Parathyroid adenoma (tissue), 2 donors: ENCODE results near the gene RAET1E.
"Not testable (repeated sequence)": the region's sequence is repeated elsewhere in the genome, so short reads cannot be mapped to it uniquely, and the experiment has no call there.

Source experiments
- H2AFZ ChIP-seq: fragments of 300-600 bp; sonication (generic); one replicate; pipeline ENCODE4 v1.7.0; 2017; ENCODE audit warnings: antibody characterized with exemption, mild to moderate bottlenecking
- H3K27ac ChIP-seq: fragments of 300-600 bp; sonication (generic); one replicate; pipeline ENCODE4 v1.7.0; 2017
- H3K27me3 ChIP-seq: fragments of 300-600 bp; sonication (generic); one replicate; pipeline ENCODE4 v1.7.0; 2017; ENCODE audit warnings: low read length; ENCODE audit not compliant: control insufficient read depth, insufficient read depth
- H3K36me3 ChIP-seq: fragments of 300-600 bp; sonication (generic); one replicate; pipeline ENCODE4 v1.7.0; 2017; ENCODE audit warnings: low read length; ENCODE audit not compliant: control insufficient read depth, insufficient read depth
- H3K4me1 ChIP-seq: fragments of 300-600 bp; sonication (generic); one replicate; pipeline ENCODE4 v1.7.0; 2017; ENCODE audit warnings: control low read depth
- H3K4me2 ChIP-seq: fragments of 300-600 bp; sonication (generic); one replicate; pipeline ENCODE4 v1.7.0; 2017; ENCODE audit warnings: low read length
- H3K4me3 ChIP-seq: fragments of 300-600 bp; sonication (generic); one replicate; pipeline ENCODE4 v1.7.0; 2017; ENCODE audit warnings: low read depth, low read length
- H3K79me2 ChIP-seq: fragments of 300-600 bp; sonication (generic); one replicate; pipeline ENCODE4 v1.7.0; 2017; ENCODE audit warnings: control low read depth
- H3K9ac ChIP-seq: fragments of 300-600 bp; sonication (generic); one replicate; pipeline ENCODE4 v1.7.0; 2017; ENCODE audit warnings: mild to moderate bottlenecking
- H3K9me3 ChIP-seq: fragments of 300-600 bp; sonication (generic); one replicate; pipeline ENCODE4 v1.7.0; 2017; ENCODE audit warnings: low read length; ENCODE audit not compliant: control insufficient read depth
- TF ChIP-seq, protein P1 (sequence below): fragments of 300-600 bp; sonication (generic); IDR thresholded peaks from one replicate; pipeline ENCODE4 v1.7.0; 2017; ENCODE audit warnings: antibody characterized with exemption, mild to moderate bottlenecking
- donor health status: primary hyperparathyroidism.

The RAET1E gene

GRCh38 chr6:149913085-149913484 lies 15.2 kb upstream of the RAET1E start:
- no peak overlapping the region for H2AFZ ChIP-seq
- H3K4me3 ChIP-seq: no peak overlapping the region
- no peak overlapping the region for H3K4me2 ChIP-seq
- H3K79me2 ChIP-seq: peaks cover 3% of the 10 kb centered on the region
- no peaks in the 10 kb centered on the region for H3K36me3 ChIP-seq
- H3K4me1 ChIP-seq: no peaks in the 10 kb centered on the region
- H3K27ac ChIP-seq: no peak overlapping the region
- TF ChIP-seq, protein P1, sequence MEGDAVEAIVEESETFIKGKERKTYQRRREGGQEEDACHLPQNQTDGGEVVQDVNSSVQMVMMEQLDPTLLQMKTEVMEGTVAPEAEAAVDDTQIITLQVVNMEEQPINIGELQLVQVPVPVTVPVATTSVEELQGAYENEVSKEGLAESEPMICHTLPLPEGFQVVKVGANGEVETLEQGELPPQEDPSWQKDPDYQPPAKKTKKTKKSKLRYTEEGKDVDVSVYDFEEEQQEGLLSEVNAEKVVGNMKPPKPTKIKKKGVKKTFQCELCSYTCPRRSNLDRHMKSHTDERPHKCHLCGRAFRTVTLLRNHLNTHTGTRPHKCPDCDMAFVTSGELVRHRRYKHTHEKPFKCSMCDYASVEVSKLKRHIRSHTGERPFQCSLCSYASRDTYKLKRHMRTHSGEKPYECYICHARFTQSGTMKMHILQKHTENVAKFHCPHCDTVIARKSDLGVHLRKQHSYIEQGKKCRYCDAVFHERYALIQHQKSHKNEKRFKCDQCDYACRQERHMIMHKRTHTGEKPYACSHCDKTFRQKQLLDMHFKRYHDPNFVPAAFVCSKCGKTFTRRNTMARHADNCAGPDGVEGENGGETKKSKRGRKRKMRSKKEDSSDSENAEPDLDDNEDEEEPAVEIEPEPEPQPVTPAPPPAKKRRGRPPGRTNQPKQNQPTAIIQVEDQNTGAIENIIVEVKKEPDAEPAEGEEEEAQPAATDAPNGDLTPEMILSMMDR: no peak
- H3K9me3 ChIP-seq: no peaks in the 10 kb centered on the region
- no peaks in the 10 kb centered on the region for H3K27me3 ChIP-seq
- H3K9ac ChIP-seq: no peak overlapping the region

GRCh38 chr6:149912680-149913079 lies 14.8 kb upstream of the RAET1E start:
- not testable (repeated sequence) for H2AFZ ChIP-seq, H3K4me1 ChIP-seq, H3K9me3 ChIP-seq, H3K9ac ChIP-seq, H3K27ac ChIP-seq, H3K79me2 ChIP-seq, H3K27me3 ChIP-seq, H3K4me2 ChIP-seq, H3K36me3 ChIP-seq, H3K4me3 ChIP-seq

- H3K4me2 ChIP-seq: no peak overlapping the region
- no peaks in the 10 kb centered on the region for H3K9me3 ChIP-seq
- no peaks in the 10 kb centered on the region for H3K36me3 ChIP-seq
- no peaks in the 10 kb centered on the region for H3K4me1 ChIP-seq
- no peak overlapping the region for H3K27ac ChIP-seq
- H3K9ac ChIP-seq: no peak overlapping the region
- H2AFZ ChIP-seq: no peak overlapping the region
- TF ChIP-seq, protein P1: no peak
- H3K4me3 ChIP-seq: no peak overlapping the region
- H3K79me2 ChIP-seq: peaks cover 5% of the 10 kb centered on the region
- H3K27me3 ChIP-seq: no peaks in the 10 kb centered on the region
Observed at GRCh38 chr6:149910721-149911151, 12.8 kb upstream of the RAET1E start.

GRCh38 chr6:149909701-149910470 lies 12.0 kb upstream of the RAET1E start:
- H3K9me3 ChIP-seq: no peaks in the 10 kb centered on the region
- H3K4me2 ChIP-seq: no peak overlapping the region
- no peak overlapping the region for H2AFZ ChIP-seq
- H3K9ac ChIP-seq: no peak overlapping the region
- H3K27me3 ChIP-seq: no peaks in the 10 kb centered on the region
- TF ChIP-seq, protein P1: no peak
- no peak overlapping the region for H3K4me3 ChIP-seq
- no peaks in the 10 kb centered on the region for H3K36me3 ChIP-seq
- peaks cover 5% of the 10 kb centered on the region for H3K79me2 ChIP-seq
- no peak overlapping the region for H3K27ac ChIP-seq
- no peaks in the 10 kb centered on the region for H3K4me1 ChIP-seq

DNA sequence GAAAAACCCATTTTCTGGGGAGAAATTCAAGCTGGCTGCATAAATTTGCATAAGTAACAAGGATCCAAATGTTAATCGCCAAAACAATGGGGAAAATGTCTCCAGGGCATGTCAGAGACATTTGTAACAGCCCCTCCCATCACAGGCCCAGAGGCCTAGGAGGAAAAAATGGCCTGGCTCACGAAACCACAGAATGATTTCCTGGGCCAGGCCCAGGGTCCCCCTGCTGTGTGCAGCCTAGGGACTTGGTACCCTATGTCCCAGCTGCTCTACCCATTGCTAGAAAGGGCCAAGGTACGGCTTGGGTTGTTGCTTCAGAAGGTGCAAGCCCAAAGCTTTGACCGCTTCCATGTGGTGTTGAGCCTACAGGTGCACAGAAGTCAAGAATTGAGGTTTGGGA lies 10.6 kb upstream of the RAET1E start:
- H3K79me2 ChIP-seq, H3K4me3 ChIP-seq, H3K9me3 ChIP-seq, H3K27me3 ChIP-seq, H3K27ac ChIP-seq, H3K36me3 ChIP-seq, H2AFZ ChIP-seq, H3K9ac ChIP-seq, H3K4me1 ChIP-seq, H3K4me2 ChIP-seq: not testable (repeated sequence)

- TF ChIP-seq, protein P1: no peak
- H3K27me3 ChIP-seq: no peaks in the 10 kb centered on the region
- no peak overlapping the region for H2AFZ ChIP-seq
- H3K27ac ChIP-seq: no peak overlapping the region
- no peaks in the 10 kb centered on the region for H3K4me1 ChIP-seq
- H3K4me3 ChIP-seq: no peak overlapping the region
- H3K36me3 ChIP-seq: no peaks in the 10 kb centered on the region
- H3K4me2 ChIP-seq: no peak overlapping the region
- peaks cover 5% of the 10 kb centered on the region for H3K79me2 ChIP-seq
- no peaks in the 10 kb centered on the region for H3K9me3 ChIP-seq
- H3K9ac ChIP-seq: no peak overlapping the region
Observed at GRCh38 chr6:149907317-149907716, 9.4 kb upstream of the RAET1E start.
